Lung (tissue), 12 donors: Measurements from ENCODE around the gene RBP7. TPM values are rescaled to one million over a fixed set of nuclear protein-coding genes. Genes with fewer than 3 reads are reported as not detected.

Source experiments
- ATAC-seq: fragments of 200-7000 bp; cut with Tn5 transposase; one replicate; pipeline ENCODE4 v1.9.1; 2020; ENCODE audit warnings: moderate number of reproducible peaks; ENCODE audit not compliant: insufficient read depth, low FRiP score
- DNase-seq, 3 donors: peaks; one replicate each; pipeline ENCODE4 v3.0.0-alpha.2; 2013 to 2017
- H3K27ac ChIP-seq, 2 donors: one replicate each; pipeline ENCODE4 v1.5.1; 2013; ENCODE audit warnings: mild to moderate bottlenecking in 2 of 2, moderate library complexity in 2 of 2, control low read depth in 1 of 2, inconsistent platforms in 1 of 2, low read depth in 1 of 2, low read length in 1 of 2
- H3K27me3 ChIP-seq, 3 donors: one replicate each; pipeline ENCODE4 v1.5.1; 2013; ENCODE audit warnings: low read length in 2 of 3; ENCODE audit not compliant: control insufficient read depth in 3 of 3, insufficient read depth in 3 of 3
- H3K36me3 ChIP-seq, 4 donors: one replicate each; pipeline ENCODE4 v1.5.1; 2013; ENCODE audit warnings: low read length in 4 of 4, mild to moderate bottlenecking in 1 of 4, moderate library complexity in 1 of 4; ENCODE audit not compliant: control insufficient read depth in 4 of 4, insufficient read depth in 4 of 4
- H3K4me1 ChIP-seq, 5 donors: one replicate each; pipeline ENCODE4 v1.5.1; 2013; ENCODE audit warnings: low read length in 5 of 5, mild to moderate bottlenecking in 2 of 5, moderate library complexity in 1 of 5; ENCODE audit not compliant: control insufficient read depth in 5 of 5, insufficient read depth in 5 of 5
- H3K4me3 ChIP-seq: one replicate; pipeline ENCODE4 v1.5.1; 2013; ENCODE audit warnings: mild to moderate bottlenecking, control low read depth, moderate library complexity
- H3K9ac ChIP-seq, 2 donors: one replicate each; pipeline ENCODE4 v1.5.1; 2013; ENCODE audit warnings: low read length in 2 of 2, control low read depth in 1 of 2; ENCODE audit not compliant: insufficient read depth in 1 of 2
- H3K9me3 ChIP-seq, 4 donors: one replicate each; pipeline ENCODE4 v1.5.1; 2013; ENCODE audit warnings: low read length in 3 of 4, mild to moderate bottlenecking in 1 of 4, moderate library complexity in 1 of 4; ENCODE audit not compliant: control insufficient read depth in 4 of 4, insufficient read depth in 3 of 4
- WGBS, 2 donors: extraction: QIAGEN DNeasy Blood & Tissue Kit; methylation state at CpG; one replicate each; pipeline ENCODE4 v1.1.7; 2013; 5-methylcytosine and 5-hydroxymethylcytosine counted together
- polyA plus RNA-seq, 2 donors: library from polyadenylated mRNA; stranded (reverse); fragments of 200-250 nt; gene quantifications; one replicate each; pipeline ENCODE4 v1.2.1, GENCODE V29; 2013
- total RNA-seq, 2 donors: library from RNA; depleted of rRNA in 1 of 2; stranded (reverse); fragments of >200 nt in 1 of 2; gene quantifications; one replicate each; pipeline ENCODE4 v1.2.1, GENCODE V29; 2014 to 2021
- TF ChIP-seq, protein P1 (sequence below): IDR thresholded peaks from 2 replicates; pipeline ENCODE4 v1.5.1; 2012; ENCODE audit warnings: mild to moderate bottlenecking; ENCODE audit errors: control extremely low read depth, extremely low read depth
- donor health status: control.
- donor health status: control.
- donor health status: Bipolar disorder and iron deficiency.
- donor health status: healthy.
- donor health status: DM: yes; HTN: yes; CAD: no.

The RBP7 gene
- total and polyA plus RNA-seq, 4 donors: 2.1 to 9.8 (median 7.7) TPM

DNA sequence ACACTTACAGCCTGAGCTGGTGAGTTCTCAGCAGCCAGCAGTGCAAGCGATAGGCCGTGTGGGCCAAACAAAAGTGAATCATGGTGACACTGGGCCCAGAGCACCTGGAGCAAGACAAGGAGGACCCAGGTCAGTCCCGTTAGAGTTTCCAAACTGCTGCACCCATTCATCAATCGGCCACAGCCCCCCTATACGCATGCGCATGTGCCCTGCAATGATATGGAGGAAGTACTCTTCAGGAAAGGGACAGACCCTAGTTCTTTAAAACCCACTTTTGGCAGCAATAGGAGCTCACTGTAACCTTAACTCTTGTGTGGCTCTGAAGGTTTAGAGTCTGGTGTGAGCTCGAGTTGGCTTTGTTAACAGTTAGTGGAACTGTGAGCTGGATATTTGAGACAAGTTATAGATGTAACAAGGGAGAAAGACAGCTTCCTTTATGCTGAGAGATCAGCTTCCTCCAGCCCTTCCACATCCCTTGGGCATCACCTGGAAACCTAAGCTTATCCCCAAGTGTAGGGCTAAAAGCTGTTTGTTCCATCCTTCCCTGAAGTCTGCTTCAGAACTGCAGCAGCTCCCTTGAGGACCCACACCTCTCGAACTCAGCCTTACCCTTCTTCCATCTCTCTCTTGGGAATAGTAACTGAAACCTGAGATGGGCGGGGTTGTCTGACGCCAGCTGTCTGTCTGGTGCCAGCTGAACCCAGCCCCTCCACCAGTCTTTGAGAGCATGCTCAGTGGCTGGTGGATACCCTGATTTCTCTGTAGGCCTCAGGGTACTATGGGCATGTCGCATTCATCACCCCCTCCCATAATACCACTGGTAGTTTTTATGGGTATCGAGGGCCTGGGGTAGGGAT is 36.1 kb upstream of the RBP7 start:
- TF ChIP-seq, protein P1, sequence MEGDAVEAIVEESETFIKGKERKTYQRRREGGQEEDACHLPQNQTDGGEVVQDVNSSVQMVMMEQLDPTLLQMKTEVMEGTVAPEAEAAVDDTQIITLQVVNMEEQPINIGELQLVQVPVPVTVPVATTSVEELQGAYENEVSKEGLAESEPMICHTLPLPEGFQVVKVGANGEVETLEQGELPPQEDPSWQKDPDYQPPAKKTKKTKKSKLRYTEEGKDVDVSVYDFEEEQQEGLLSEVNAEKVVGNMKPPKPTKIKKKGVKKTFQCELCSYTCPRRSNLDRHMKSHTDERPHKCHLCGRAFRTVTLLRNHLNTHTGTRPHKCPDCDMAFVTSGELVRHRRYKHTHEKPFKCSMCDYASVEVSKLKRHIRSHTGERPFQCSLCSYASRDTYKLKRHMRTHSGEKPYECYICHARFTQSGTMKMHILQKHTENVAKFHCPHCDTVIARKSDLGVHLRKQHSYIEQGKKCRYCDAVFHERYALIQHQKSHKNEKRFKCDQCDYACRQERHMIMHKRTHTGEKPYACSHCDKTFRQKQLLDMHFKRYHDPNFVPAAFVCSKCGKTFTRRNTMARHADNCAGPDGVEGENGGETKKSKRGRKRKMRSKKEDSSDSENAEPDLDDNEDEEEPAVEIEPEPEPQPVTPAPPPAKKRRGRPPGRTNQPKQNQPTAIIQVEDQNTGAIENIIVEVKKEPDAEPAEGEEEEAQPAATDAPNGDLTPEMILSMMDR: no peak
- peak in 2 of 3 donors; percentile 13 to 15 for DNase-seq
- H3K9ac ChIP-seq: no peak overlapping the region
- no peaks in the 10 kb centered on the region for H3K27me3 ChIP-seq
- peaks cover 0 to 2% (median under 1%) of the 10 kb centered on the region in 4 donors for H3K36me3 ChIP-seq
- H3K27ac ChIP-seq: no peak overlapping the region
- no peak for ATAC-seq
- H3K9me3 ChIP-seq: no peaks in the 10 kb centered on the region
- 86 to 88% methylated on average over 12 of the region's 12 CpGs for WGBS, 2 donors
- no peaks in the 10 kb centered on the region for H3K4me1 ChIP-seq
- no peak overlapping the region for H3K4me3 ChIP-seq

DNA sequence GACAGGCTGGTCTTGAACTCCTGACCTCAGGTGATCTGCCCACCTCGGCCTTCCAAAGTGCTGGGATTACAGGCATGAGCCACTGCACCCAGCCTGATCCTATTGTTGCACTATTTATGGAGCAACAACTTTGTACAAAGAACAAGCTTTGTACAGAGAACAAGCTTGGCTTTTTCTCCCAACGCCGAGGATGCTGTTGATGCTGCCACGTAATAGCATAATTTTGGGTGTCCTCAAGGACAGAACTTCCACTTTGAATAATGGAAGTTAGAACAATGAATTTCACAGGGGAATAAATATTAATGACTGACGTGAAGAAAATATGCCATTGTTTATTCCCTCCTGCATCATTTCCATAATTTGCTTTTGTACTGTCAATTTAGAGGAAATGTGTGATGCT is 12.8 kb upstream of the RBP7 start:
- H3K36me3 ChIP-seq: peaks cover 0 to 11% (median 8%) of the 10 kb centered on the region in 4 donors
- H3K4me3 ChIP-seq: no peak overlapping the region
- no peaks in the 10 kb centered on the region for H3K27me3 ChIP-seq
- no peak for ATAC-seq
- TF ChIP-seq, protein P1: no peak
- no peak for DNase-seq
- H3K27ac ChIP-seq: no peak overlapping the region
- H3K9me3 ChIP-seq: no peaks in the 10 kb centered on the region
- H3K9ac ChIP-seq: no peak overlapping the region
- WGBS, 2 donors: 75 to 89% methylated on average over 5 of the region's 5 CpGs
- H3K4me1 ChIP-seq: no peaks in the 10 kb centered on the region

DNA sequence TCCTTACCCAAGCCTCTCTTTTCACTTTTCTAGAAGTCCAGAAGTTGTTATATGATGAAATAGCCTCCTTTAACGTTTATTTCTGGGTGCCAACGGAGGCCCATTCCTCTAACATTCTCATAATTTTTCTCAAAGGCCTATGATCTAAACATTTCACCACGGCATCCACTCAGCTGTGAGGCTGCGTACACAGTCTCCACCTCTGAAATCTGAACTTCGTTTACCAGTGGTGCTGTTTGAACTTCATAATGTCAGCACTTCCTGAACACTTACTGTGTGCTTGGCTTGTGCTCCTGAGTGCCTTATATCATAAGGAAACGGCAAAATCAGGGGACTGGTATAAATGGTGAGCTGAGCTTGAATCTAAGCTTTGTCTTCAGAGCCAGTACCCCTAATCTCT is 12.0 kb upstream of the RBP7 start:
- DNase-seq (peak in 1 of 3 donors; percentile 33), ATAC-seq (no peak)
- peaks cover 0 to 11% (median 8%) of the 10 kb centered on the region in 4 donors for H3K36me3 ChIP-seq
- H3K9ac ChIP-seq: no peak overlapping the region
- no peaks in the 10 kb centered on the region for H3K27me3 ChIP-seq
- H3K4me1 ChIP-seq: no peaks in the 10 kb centered on the region
- H3K9me3 ChIP-seq: no peaks in the 10 kb centered on the region
- H3K4me3 ChIP-seq: no peak overlapping the region
- 36 to 52% methylated on average over 6 of the region's 6 CpGs for WGBS, 2 donors
- TF ChIP-seq, protein P1: no peak
- H3K27ac ChIP-seq: no peak overlapping the region
